Psoas muscle (tissue), 8 donors: Measurements from ENCODE around the gene CEP68. TPM values are rescaled to one million over a fixed set of nuclear protein-coding genes. Genes with fewer than 3 reads are reported as not detected.
A peak's percentile ranks its signal among the peaks of the same experiment; 100 is the strongest.

Source experiments
- ATAC-seq, 4 donors: fragments of 200-7000 bp; cut with Tn5 transposase; one replicate each; pipeline ENCODE4 v1.9.1; 2020; ENCODE audit warnings: moderate library complexity in 3 of 4, mild to moderate bottlenecking in 2 of 4
- DNase-seq, 2 donors: peaks; one replicate each; pipeline ENCODE4 v3.0.0-alpha.2; 2020
- H3K27ac ChIP-seq: fragments of 200-600 bp; one replicate; pipeline ENCODE4 v1.8.0; 2022
- H3K27me3 ChIP-seq, 3 donors: fragments of 200-600 bp in 1 of 3; one replicate each; pipeline versions ENCODE4 v1.6.1 to v1.8.0; 2013 to 2022; ENCODE audit warnings: low read length in 2 of 3, mild to moderate bottlenecking in 2 of 3, moderate library complexity in 1 of 3; ENCODE audit not compliant: insufficient read depth in 3 of 3
- H3K36me3 ChIP-seq, 2 donors: fragments of 200-600 bp in 1 of 2; one replicate each; pipeline versions ENCODE4 v1.6.1 to v1.8.0; 2013 to 2022; ENCODE audit warnings: low read depth in 1 of 2, mild to moderate bottlenecking in 1 of 2, moderate library complexity in 1 of 2; ENCODE audit not compliant: insufficient read depth in 1 of 2
- H3K4me1 ChIP-seq: fragments of 200-600 bp; one replicate; pipeline ENCODE4 v1.8.0; 2022
- H3K4me3 ChIP-seq: fragments of 200-600 bp; one replicate; pipeline ENCODE4 v1.8.0; 2022; ENCODE audit warnings: mild to moderate bottlenecking
- H3K9me3 ChIP-seq: fragments of 200-600 bp; one replicate; pipeline ENCODE4 v1.8.0; 2022
- WGBS, 3 donors: extraction: QIAGEN DNeasy Blood & Tissue Kit; methylation state at CpG; one replicate each; pipeline versions ENCODE4 v1.1.6 to v1.1.7; 2013; 5-methylcytosine and 5-hydroxymethylcytosine counted together
- intact Hi-C, 2 donors: fragments of 100-400 bp; cut with DNase I; formaldehyde crosslinking; loops; one replicate each; pipeline versions ENCODE4 v1.11.0 to v1.14.2; 2022
- polyA plus RNA-seq, 3 donors: library from polyadenylated mRNA; stranded (reverse); fragments of 200-250 nt; gene quantifications; one replicate each; pipeline ENCODE4 v1.2.3, GENCODE V29; 2013
- total RNA-seq, 4 donors: library from RNA; stranded (reverse); fragmentation: NEBNext Ultra II Directional in 2 of 4; extraction: Animal tissue kit (Norgen Biotek cat#: 25700) in 2 of 4; gene quantifications; one replicate each; pipeline versions ENCODE4 v1.2.1 to v1.2.4, GENCODE V29; 2021 to 2023
- TF ChIP-seq, protein P1 (sequence below): fragments of 200-600 bp; IDR thresholded peaks from one replicate; pipeline ENCODE4 v1.8.0; 2022; ENCODE audit warnings: antibody characterized with exemption
- donor health status: healthy with polysubstance abuse.
- donor health status: DM: no; HTN: no; CAD: no; lungs with moderate emphysema.
- donor health status: Bipolar disorder and iron deficiency.
- donor health status: healthy.
- donor health status: DM: yes; HTN: yes; CAD: no.
- donor health status: DM: no; HTN: no; CAD: no.
- donor health status: DM: no; HTN: no; CAD: no.
- donor health status: DM: yes; HTN: yes; CAD: no.

CEP68 gene
- total and polyA plus RNA-seq, 7 donors, result 7.3 to 63.3 (median 28.2) TPM

DNA sequence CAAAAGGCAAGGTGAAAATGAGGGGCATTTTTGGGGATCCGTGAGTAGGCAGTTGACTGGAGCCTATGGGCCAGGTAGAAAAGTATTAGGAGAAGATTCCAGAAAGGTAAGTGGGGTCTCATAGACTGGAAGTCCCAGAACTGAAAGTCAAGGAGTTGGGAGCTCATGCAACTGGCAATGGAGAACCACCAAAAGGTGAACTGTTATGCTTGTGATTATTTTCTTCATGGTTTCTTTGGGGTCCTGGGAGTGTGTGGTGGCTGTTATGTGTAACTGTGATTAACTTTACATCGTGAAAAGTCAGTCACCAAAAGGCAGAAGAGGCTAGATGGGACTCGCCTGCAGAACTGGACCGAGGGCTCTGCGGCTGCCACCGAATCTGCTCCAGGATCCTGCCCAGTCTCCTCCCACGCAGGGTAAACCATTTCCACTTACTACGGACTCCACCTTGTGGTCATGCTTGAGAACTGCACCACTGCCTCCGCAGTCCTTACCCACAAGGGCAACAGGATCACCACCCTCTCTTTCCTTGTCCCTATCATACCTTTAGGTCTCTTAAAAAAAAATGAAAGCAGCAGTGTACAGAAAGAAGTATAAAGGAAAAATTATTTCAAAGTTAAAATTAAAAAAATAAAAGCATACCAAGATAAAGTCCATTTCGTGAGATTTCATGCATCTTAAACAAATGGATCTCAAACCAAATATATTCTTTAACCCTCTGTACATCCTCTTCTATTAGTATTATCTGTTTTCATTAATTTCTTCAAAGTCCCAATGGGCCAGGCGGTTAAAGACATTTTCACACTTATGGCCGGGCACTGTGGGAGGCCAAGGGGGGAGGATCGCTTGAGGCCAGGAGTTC is 15.6 kb upstream of the CEP68 start:
- TF ChIP-seq, protein P1, sequence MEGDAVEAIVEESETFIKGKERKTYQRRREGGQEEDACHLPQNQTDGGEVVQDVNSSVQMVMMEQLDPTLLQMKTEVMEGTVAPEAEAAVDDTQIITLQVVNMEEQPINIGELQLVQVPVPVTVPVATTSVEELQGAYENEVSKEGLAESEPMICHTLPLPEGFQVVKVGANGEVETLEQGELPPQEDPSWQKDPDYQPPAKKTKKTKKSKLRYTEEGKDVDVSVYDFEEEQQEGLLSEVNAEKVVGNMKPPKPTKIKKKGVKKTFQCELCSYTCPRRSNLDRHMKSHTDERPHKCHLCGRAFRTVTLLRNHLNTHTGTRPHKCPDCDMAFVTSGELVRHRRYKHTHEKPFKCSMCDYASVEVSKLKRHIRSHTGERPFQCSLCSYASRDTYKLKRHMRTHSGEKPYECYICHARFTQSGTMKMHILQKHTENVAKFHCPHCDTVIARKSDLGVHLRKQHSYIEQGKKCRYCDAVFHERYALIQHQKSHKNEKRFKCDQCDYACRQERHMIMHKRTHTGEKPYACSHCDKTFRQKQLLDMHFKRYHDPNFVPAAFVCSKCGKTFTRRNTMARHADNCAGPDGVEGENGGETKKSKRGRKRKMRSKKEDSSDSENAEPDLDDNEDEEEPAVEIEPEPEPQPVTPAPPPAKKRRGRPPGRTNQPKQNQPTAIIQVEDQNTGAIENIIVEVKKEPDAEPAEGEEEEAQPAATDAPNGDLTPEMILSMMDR, result peak; percentile 98
- H3K4me1 ChIP-seq, result peaks cover 8% of the 10 kb centered on the region
- H3K36me3 ChIP-seq, result peaks cover 3 to 26% of the 10 kb centered on the region in 2 donors
- intact Hi-C loops, result loop anchor here (1.0 to 5.0 kb wide), 3 partner anchors 33 to 123 kb away; no protein-coding TSS in a partner anchor
- H3K4me3 ChIP-seq, result peak overlapping the region; percentile 43
- H3K27me3 ChIP-seq, result no peaks in the 10 kb centered on the region
- H3K9me3 ChIP-seq, result no peaks in the 10 kb centered on the region
- ATAC-seq (peak; percentile 96 to 99 (median 98)), DNase-seq (peak; percentile 77 to 89)
- H3K27ac ChIP-seq, result no peak overlapping the region
- WGBS, 3 donors, result 30 to 33% (median 32%) methylated on average over 13 of the region's 13 CpGs

DNA sequence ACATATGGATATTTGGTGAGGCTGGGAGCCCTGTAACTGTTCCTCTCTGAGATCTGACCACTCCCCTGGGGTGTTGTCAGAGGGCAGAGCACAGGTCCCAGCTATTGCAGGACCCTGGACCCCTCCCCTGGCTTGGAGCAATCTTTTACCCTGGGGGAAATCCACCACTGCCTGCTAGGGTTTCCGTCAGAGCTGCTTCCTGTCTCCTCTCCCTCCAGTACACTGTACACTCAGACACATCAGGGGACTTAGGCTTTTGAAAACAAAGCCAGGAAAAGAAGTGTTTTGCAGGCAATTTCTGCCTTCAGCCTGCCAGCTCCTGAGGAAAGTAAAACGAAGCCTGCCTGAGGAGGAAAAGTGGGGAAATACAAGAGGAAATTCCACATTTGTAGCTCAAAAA is 13.2 kb upstream of the CEP68 start:
- Histone ChIP-seq H3K4me1 (peaks cover 8% of the 10 kb centered on the region), H3K9me3 (no peaks in the 10 kb centered on the region), H3K27me3 (no peaks in the 10 kb centered on the region), H3K4me3 (no peak overlapping the region), H3K36me3 (peaks cover 3 to 41% of the 10 kb centered on the region in 2 donors), H3K27ac (no peak overlapping the region)
- no peak for ATAC-seq
- intact Hi-C loops, result loop anchor here in 1 of 2 donors (5.0 kb wide), 1 partner anchor 36 kb away; no protein-coding TSS in a partner anchor
- DNase-seq, result no peak
- 56 to 67% (median 62%) methylated on average over 2 of the region's 2 CpGs for WGBS, 3 donors
- TF ChIP-seq, protein P1, result no peak

DNA sequence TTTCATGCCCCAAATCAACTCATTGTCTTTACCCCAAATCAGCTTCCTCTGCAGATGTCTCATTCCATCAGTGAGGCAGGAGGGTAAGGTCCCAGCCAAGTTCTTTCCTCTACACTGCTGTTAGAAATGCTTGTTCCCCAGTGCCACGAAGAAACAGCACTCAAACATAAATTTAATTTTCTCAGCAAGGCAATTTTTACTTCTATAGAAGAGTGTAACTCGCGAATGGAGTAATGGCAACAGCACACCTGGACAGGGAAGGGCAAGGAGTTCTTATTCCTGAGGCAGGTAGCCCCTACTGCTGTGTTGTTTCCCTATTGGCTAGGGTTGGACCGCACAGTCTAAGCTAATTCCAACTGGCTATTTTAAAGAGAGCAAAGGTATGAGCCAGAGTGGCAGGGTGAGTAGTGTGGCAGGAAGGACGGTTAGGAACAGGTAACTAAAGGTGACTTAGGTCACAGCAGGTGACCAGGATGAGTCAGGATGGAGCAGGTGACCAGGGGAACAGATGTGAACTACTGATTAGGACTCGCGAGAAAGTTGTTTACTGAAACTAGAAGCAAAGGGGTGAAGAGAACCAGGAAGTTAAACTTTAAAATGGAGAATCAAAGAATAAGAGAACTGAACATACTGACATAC is 12.0 kb upstream of the CEP68 start:
- no peak for DNase-seq
- TF ChIP-seq, protein P1, result no peak
- intact Hi-C loops, result loop anchor here in 1 of 2 donors (5.0 kb wide), 1 partner anchor 37 kb away; no protein-coding TSS in a partner anchor
- Histone ChIP-seq H3K27ac (no peak overlapping the region), H3K9me3 (no peaks in the 10 kb centered on the region), H3K36me3 (peaks cover 3 to 41% of the 10 kb centered on the region in 2 donors), H3K27me3 (no peaks in the 10 kb centered on the region), H3K4me3 (no peak overlapping the region), H3K4me1 (peaks cover 8% of the 10 kb centered on the region)
- 84 to 90% (median 88%) methylated on average over 7 of the region's 7 CpGs for WGBS, 3 donors
- ATAC-seq, result no peak

DNA sequence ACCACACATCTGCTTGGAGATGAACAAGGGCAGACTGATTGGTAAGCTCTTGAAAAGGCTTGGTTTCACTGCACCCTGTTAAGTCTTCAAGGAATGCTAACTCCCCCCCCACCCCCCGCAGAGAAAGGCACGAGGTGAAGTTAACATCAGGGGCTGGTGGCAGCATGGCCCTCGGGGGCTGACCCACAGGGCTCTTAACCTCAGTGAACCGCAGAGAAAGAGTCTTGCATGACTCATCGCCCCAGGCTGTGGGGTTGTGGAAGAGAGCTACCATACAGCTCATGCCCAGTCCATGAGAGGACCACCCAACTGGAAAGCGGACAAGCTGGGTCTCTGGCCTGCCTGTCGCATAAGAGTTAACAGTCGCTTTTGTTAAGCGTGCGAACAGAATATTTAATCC is 10.6 kb upstream of the CEP68 start:
- intact Hi-C loops, result no loop called here
- ATAC-seq, result no peak
- TF ChIP-seq, protein P1, result no peak

More for the DNA sequence above, 10.6 kb upstream of the CEP68 start:
- DNase-seq, result no peak
- Histone ChIP-seq H3K27ac (no peak overlapping the region), H3K9me3 (no peaks in the 10 kb centered on the region), H3K36me3 (peaks cover 3 to 41% of the 10 kb centered on the region in 2 donors), H3K27me3 (no peaks in the 10 kb centered on the region), H3K4me3 (no peak overlapping the region), H3K4me1 (peaks cover 3% of the 10 kb centered on the region)
- WGBS, 3 donors, result 72 to 81% (median 72%) methylated on average over 10 of the region's 10 CpGs
